ENCODE measurements around the gene MAT2B. TPM values are rescaled to one million over a fixed set of nuclear protein-coding genes. Genes with fewer than 3 reads are reported as not detected.

The MAT2B gene
- polyA plus RNA-seq, 1 experiment = 86.4 TPM

GRCh38 chr5:163544041-163544440 lies 38.6 kb downstream of the MAT2B start:
- Histone ChIP-seq H3K27ac (ENCODE audit: low read depth, low read length) (no peak overlapping the region), H3K9me3 (ENCODE audit: control insufficient read depth, insufficient read depth, low read length) (no peaks in the 10 kb centered on the region), H3K4me3 (ENCODE audit: low read depth, low read length) (no peak overlapping the region), H3K27me3 (ENCODE audit: control insufficient read depth, insufficient read depth, low read length) (no peaks in the 10 kb centered on the region)
- ChIA-PET CTCF (interaction anchor here (0.6 kb wide), 1 partner anchor 197 kb away, joined by 3 read pairs; no protein-coding TSS in a partner anchor), POLR2A (no interaction called here)
- TF ChIP-seq CTCF (IDR thresholded peaks at IDR 0.05; ENCODE audit: low read depth, low read length) = no peak
- no peak for DNase-seq (ENCODE audit: low read depth, low spot score)

GRCh38 chr5:163544836-163545235 lies 39.4 kb downstream of the MAT2B start:
- POLR2A ChIA-PET = no interaction called here
- CTCF ChIA-PET = no interaction called here
- Histone ChIP-seq H3K9me3 (ENCODE audit: control insufficient read depth, insufficient read depth, low read length) (no peaks in the 10 kb centered on the region), H3K27ac (ENCODE audit: low read depth, low read length) (no peak overlapping the region), H3K4me3 (ENCODE audit: low read depth, low read length) (no peak overlapping the region), H3K27me3 (ENCODE audit: control insufficient read depth, insufficient read depth, low read length) (no peaks in the 10 kb centered on the region)
- TF ChIP-seq CTCF (IDR thresholded peaks at IDR 0.05; ENCODE audit: low read depth, low read length) = no peak
- no peak for DNase-seq (ENCODE audit: low read depth, low spot score)

- ChIA-PET POLR2A (no interaction called here), CTCF (interaction anchor here (1.2 kb wide), 1 partner anchor 955 kb away, joined by 3 read pairs; no protein-coding TSS in a partner anchor)
- H3K9me3 ChIP-seq (ENCODE audit: control insufficient read depth, insufficient read depth, low read length) = no peaks in the 10 kb centered on the region
- no peak for DNase-seq (ENCODE audit: low read depth, low spot score)
- no peak for TF ChIP-seq CTCF (IDR thresholded peaks at IDR 0.05; ENCODE audit: low read depth, low read length)
- H3K27ac ChIP-seq (ENCODE audit: low read depth, low read length) = no peak overlapping the region
- no peaks in the 10 kb centered on the region for H3K27me3 ChIP-seq (ENCODE audit: control insufficient read depth, insufficient read depth, low read length)
- H3K4me3 ChIP-seq (ENCODE audit: low read depth, low read length) = no peak overlapping the region
These were observed 43.2 kb downstream of the MAT2B start for GRCh38 chr5:163548649-163549048.

GRCh38 chr5:163551156-163551555 lies 45.7 kb downstream of the MAT2B start:
- Histone ChIP-seq H3K27ac (ENCODE audit: low read depth, low read length) (no peak overlapping the region), H3K27me3 (ENCODE audit: control insufficient read depth, insufficient read depth, low read length) (no peaks in the 10 kb centered on the region), H3K9me3 (ENCODE audit: control insufficient read depth, insufficient read depth, low read length) (no peaks in the 10 kb centered on the region), H3K4me3 (ENCODE audit: low read depth, low read length) (no peak overlapping the region)
- CTCF ChIA-PET = interaction anchor here (1.5 kb wide), 1 partner anchor 18 kb away, joined by 4 read pairs; no protein-coding TSS in a partner anchor
- no peak for TF ChIP-seq CTCF (IDR thresholded peaks at IDR 0.05; ENCODE audit: low read depth, low read length)
- POLR2A ChIA-PET = no interaction called here
- no peak for DNase-seq (ENCODE audit: low read depth, low spot score)

GRCh38 chr5:163552536-163552935 lies 47.1 kb downstream of the MAT2B start:
- CTCF ChIA-PET = interaction anchor here (1.5 kb wide), 1 partner anchor 16 kb away, joined by 4 read pairs; no protein-coding TSS in a partner anchor
- H3K4me3 ChIP-seq (ENCODE audit: low read depth, low read length) = no peak overlapping the region

More at GRCh38 chr5:163552536-163552935, 47.1 kb downstream of the MAT2B start:
- TF ChIP-seq CTCF (IDR thresholded peaks at IDR 0.05; ENCODE audit: low read depth, low read length) = no peak
- no peaks in the 10 kb centered on the region for H3K9me3 ChIP-seq (ENCODE audit: control insufficient read depth, insufficient read depth, low read length)
- POLR2A ChIA-PET = interaction anchor here (0.7 kb wide), 1 partner anchor 1007 kb away, joined by 3 read pairs; no protein-coding TSS in a partner anchor
- no peaks in the 10 kb centered on the region for H3K27me3 ChIP-seq (ENCODE audit: control insufficient read depth, insufficient read depth, low read length)
- H3K27ac ChIP-seq (ENCODE audit: low read depth, low read length) = no peak overlapping the region
- DNase-seq (ENCODE audit: low read depth, low spot score) = no peak
